GM18867 (cell line): Measurements from ENCODE around the gene PCDHA2.
"Not testable (repeated sequence)": the region's sequence is repeated elsewhere in the genome, so short reads cannot be mapped to it uniquely, and the experiment has no call there.

Experiments used
- ATAC-seq: cut with Tn5 transposase; IDR thresholded peaks from one replicate; pipeline ENCODE4 v1.9.1; 2021; ENCODE audit warnings: mild to moderate bottlenecking, moderate library complexity; ENCODE audit not compliant: unreplicated experiment

Gene PCDHA2

GRCh38 chr5:140794595-140795258 is at the start of gene PCDHA2:
Gene PCDHA2, plus strand, starts transcription at chr5:140794852.
- ATAC-seq, result no peak

GRCh38 chr5:140753561-140753960 is 41.1 kb upstream of the PCDHA2 start:
- ATAC-seq, result no peak

- ATAC-seq, result no peak
Observed at GRCh38 chr5:140764177-140764973, 30.3 kb upstream of the PCDHA2 start.

DNA sequence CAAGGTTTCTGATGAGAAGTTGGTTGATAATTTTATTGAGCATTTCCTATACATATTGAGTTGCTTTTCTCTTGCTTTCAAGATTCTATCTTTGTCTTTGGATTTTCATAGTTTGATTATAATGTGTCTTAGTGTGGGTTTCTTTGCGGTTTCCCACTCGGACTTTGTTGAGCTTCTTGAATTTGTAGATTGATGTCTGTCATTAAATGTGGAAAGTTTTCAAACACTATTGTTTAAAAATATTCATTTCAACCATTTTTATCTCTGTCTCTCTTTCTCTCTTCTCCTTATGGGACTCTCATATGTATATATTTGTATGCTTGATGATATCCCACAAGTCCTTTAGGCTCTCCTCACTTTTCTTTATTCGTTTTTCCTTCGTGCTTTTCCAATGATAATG is 27.2 kb upstream of the PCDHA2 start:
- no peak for ATAC-seq

GRCh38 chr5:140780512-140780911 is 14.1 kb upstream of the PCDHA2 start:
- ATAC-seq, result no peak

DNA sequence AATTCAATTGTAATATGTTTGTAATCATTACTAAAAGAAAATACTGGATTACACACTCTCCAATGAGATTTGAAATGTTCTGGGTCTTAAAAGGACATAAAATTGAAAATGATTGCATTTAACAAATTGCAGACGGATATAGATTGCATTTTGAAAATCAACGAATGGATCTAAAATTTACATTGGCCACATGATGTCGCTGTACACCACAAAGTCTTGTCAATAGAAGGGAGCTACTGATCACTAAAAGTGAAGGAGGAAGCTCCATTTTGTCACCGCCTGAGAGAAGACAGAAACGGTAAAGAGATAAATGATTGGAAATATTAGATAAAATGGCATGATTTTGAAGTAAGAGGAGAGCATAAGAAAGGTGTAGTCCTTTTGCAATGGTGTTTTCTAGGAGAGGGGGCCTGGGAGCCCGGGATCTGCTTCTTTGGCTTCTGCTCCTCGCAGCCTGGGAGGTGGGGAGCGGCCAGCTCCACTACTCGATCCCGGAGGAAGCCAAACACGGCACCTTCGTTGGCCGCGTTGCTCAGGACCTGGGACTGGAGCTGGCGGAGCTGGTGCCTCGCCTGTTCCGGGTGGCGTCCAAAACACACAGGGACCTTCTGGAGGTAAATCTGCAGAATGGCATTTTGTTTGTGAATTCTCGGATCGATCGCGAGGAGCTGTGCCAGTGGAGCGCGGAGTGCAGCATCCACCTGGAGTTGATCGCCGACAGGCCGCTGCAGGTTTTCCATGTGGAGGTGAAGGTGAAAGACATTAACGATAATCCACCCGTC is 8.6 kb upstream of the PCDHA2 start, which contains the start of gene PCDHA1:
TSS of gene PCDHA1 (plus strand) at position 236 of the 782 bp plus-strand sequence.
- ATAC-seq, result no peak

GRCh38 chr5:140787422-140787821 is 7.2 kb upstream of the PCDHA2 start:
- ATAC-seq, result not testable (repeated sequence)

GRCh38 chr5:140787849-140788504 is 6.7 kb upstream of the PCDHA2 start:
- ATAC-seq, result not testable (repeated sequence)

- ATAC-seq, result no peak
Observed at GRCh38 chr5:140791089-140791488, 3.6 kb upstream of the PCDHA2 start.

GRCh38 chr5:140795259-140795641 is 598 bp downstream of the PCDHA2 start:
- no peak for ATAC-seq

- not testable (repeated sequence) for ATAC-seq
Observed at GRCh38 chr5:140796072-140796717, 1.5 kb downstream of the PCDHA2 start.

DNA sequence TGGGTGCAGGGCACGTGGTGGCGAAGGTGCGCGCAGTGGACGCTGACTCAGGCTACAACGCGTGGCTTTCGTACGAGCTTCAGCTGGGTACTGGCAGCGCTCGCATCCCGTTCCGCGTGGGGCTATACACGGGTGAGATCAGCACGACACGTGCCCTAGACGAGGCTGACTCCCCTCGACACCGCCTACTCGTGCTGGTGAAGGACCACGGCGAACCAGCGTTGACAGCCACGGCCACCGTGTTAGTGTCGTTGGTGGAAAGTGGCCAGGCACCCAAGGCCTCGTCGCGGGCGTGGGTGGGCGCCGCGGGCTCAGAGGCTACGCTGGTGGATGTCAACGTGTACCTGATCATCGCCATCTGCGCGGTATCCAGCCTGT is 2.1 kb downstream of the PCDHA2 start:
- no peak for ATAC-seq

GRCh38 chr5:140800816-140801493 is 6.3 kb downstream of the PCDHA2 start, which contains the start of gene PCDHA3:
Gene PCDHA3, plus strand, starts transcription at chr5:140801057.
- ATAC-seq, result no peak

GRCh38 chr5:140801494-140801841 is 6.8 kb downstream of the PCDHA2 start:
- no peak for ATAC-seq

DNA sequence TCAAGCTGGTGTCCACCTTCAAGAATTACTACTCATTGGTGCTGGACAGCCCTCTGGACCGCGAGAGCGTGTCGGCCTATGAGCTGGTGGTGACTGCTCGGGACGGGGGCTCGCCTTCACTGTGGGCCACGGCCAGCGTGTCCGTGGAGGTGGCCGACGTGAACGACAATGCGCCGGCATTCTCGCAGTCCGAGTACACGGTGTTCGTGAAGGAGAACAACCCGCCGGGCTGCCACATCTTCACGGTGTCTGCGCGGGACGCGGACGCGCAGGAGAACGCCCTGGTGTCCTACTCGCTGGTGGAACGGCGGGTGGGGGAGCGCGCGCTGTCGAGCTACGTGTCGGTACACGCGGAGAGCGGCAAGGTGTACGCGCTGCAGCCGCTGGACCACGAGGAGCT is 7.7 kb downstream of the PCDHA2 start:
- ATAC-seq, result not testable (repeated sequence)

GRCh38 chr5:140802781-140803271 is 8.2 kb downstream of the PCDHA2 start:
- ATAC-seq, result no peak

DNA sequence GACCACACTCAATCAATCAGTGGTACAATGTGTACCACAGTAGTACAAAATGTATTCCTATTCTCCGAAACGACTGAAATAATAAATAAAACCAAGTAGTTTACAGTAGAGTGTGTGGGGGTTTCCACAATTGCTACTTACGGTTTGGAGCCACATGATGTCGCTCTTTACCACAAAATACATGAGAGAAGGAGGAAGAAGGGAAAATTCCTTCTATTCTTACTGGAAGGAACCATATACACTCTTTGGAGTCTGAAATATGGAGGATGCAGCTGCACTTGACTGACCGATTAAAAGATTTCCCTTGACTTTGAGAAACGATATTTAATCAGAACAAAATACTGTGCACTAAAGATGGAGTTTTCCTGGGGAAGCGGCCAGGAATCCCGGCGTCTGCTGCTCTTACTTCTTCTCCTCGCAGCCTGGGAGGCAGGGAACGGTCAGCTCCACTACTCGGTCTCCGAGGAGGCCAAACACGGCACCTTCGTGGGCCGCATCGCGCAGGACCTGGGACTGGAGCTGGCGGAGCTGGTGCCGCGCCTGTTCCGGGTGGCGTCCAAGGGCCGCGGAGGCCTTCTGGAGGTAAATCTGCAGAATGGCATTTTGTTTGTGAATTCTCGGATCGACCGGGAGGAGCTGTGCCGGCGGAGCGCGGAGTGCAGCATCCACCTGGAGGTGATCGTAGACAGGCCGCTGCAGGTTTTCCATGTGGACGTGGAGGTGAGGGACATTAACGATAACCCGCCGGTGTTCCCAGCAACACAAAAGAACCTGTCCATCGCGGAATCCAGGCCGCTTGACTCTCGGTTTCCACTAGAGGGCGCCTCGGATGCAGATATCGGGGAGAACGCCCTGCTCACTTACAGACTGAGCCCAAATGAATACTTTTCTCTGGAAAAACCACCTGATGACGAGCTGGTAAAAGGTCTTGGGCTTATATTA is 12.5 kb downstream of the PCDHA2 start, which contains the start of gene PCDHA4:
TSS of gene PCDHA4 (plus strand) at position 235 of the 942 bp plus-strand sequence.
- ATAC-seq, result no peak

DNA sequence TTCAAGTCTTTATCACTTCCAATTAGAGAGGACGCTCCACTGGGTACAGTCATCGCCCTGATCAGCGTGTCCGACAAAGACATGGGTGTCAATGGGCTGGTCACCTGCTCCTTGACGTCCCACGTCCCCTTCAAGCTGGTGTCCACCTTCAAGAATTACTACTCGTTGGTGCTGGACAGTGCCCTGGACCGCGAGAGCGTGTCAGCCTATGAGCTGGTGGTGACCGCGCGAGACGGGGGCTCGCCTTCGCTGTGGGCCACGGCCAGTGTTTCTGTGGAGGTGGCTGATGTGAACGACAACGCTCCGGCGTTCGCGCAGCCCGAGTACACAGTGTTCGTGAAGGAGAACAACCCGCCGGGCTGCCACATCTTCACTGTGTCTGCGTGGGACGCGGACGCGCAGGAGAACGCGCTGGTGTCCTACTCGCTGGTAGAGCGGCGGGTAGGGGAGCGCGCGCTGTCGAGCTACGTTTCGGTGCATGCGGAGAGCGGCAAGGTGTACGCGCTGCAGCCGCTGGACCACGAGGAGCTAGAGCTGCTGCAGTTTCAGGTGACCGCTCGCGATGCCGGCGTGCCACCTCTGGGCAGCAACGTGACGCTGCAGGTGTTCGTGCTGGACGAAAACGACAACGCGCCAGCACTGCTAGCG is 13.7 kb downstream of the PCDHA2 start:
- not testable (repeated sequence) for ATAC-seq
